Ishikawa (cell line): ENCODE results near the gene SHISAL1.

Source experiments
- CEBPB ChIP-seq: IDR thresholded peaks from 2 replicates; pipeline ENCODE4 v1.6.1; 2012
- CREB1 ChIP-seq: IDR thresholded peaks from 2 replicates; pipeline ENCODE4 v1.6.1; 2012; ENCODE audit warnings: low read depth
- EGR1 ChIP-seq: IDR thresholded peaks from 2 replicates; pipeline ENCODE4 v1.6.1; 2012
- EP300 ChIP-seq: IDR thresholded peaks from 2 replicates; pipeline ENCODE4 v1.6.1; 2012; ENCODE audit warnings: borderline replicate concordance
- FOXM1 ChIP-seq: IDR thresholded peaks from 2 replicates; pipeline ENCODE4 v1.6.1; 2012; ENCODE audit warnings: low read depth, borderline replicate concordance
- MAX ChIP-seq: IDR thresholded peaks from 2 replicates; pipeline ENCODE4 v1.6.1; 2012
- NFIC ChIP-seq: IDR thresholded peaks from 2 replicates; pipeline ENCODE4 v1.6.1; 2012
- RAD21 ChIP-seq: IDR thresholded peaks from 2 replicates; pipeline ENCODE4 v1.6.1; 2012; ENCODE audit warnings: low read depth
- REST ChIP-seq: IDR thresholded peaks from 2 replicates; pipeline ENCODE4 v1.6.1; 2012; ENCODE audit warnings: low read depth, mild to moderate bottlenecking
- TAF1 ChIP-seq: IDR thresholded peaks from 2 replicates; pipeline ENCODE4 v1.6.1; 2012; ENCODE audit warnings: low read depth, mild to moderate bottlenecking
- TCF12 ChIP-seq: IDR thresholded peaks from 2 replicates; pipeline ENCODE4 v1.6.1; 2012; ENCODE audit warnings: low read depth
- TEAD4 ChIP-seq: IDR thresholded peaks from 2 replicates; pipeline ENCODE4 v1.6.1; 2012
- USF1 ChIP-seq: IDR thresholded peaks from 2 replicates; pipeline ENCODE4 v1.6.1; 2012
- YY1 ChIP-seq: IDR thresholded peaks from 2 replicates; pipeline ENCODE4 v1.6.1; 2012; ENCODE audit warnings: low read depth
- ZBTB7A ChIP-seq: IDR thresholded peaks from 2 replicates; pipeline ENCODE4 v1.6.1; 2012; ENCODE audit warnings: low read depth

The SHISAL1 gene

GRCh38 chr22:44298406-44299091 lies 14.2 kb downstream of the SHISAL1 start:
- no peak for TF ChIP-seq TAF1
- TF ChIP-seq FOXM1: no peak
- TF ChIP-seq TEAD4: no peak

GRCh38 chr22:44297470-44298061 lies 15.2 kb downstream of the SHISAL1 start:
- TF ChIP-seq TAF1: no peak
- TF ChIP-seq CREB1: no peak
- no peak for TF ChIP-seq EGR1
- TF ChIP-seq FOXM1: no peak
- no peak for TF ChIP-seq TCF12
- TF ChIP-seq ZBTB7A: no peak
- TF ChIP-seq NFIC: no peak
- no peak for TF ChIP-seq TEAD4
- no peak for TF ChIP-seq MAX
- TF ChIP-seq YY1: no peak

- no peak for TF ChIP-seq CEBPB
- TF ChIP-seq ZBTB7A: no peak
- no peak for TF ChIP-seq EP300
- no peak for TF ChIP-seq TEAD4
- no peak for TF ChIP-seq FOXM1
- no peak for TF ChIP-seq TAF1
- TF ChIP-seq RAD21: no peak
- TF ChIP-seq MAX: no peak
- TF ChIP-seq YY1: no peak
- TF ChIP-seq EGR1: no peak
- no peak for TF ChIP-seq REST
- no peak for TF ChIP-seq CREB1
- no peak for TF ChIP-seq NFIC
- TF ChIP-seq USF1: no peak
- no peak for TF ChIP-seq TCF12
Measured at GRCh38 chr22:44295406-44295805, 17.3 kb downstream of the SHISAL1 start.

- TF ChIP-seq CREB1 (no peak), REST (no peak), RAD21 (no peak), CEBPB (no peak), YY1 (no peak), ZBTB7A (no peak), USF1 (no peak), EGR1 (no peak), TCF12 (no peak), TEAD4 (no peak)
Measured at GRCh38 chr22:44293876-44294275, 18.9 kb downstream of the SHISAL1 start.

- TF ChIP-seq TEAD4 (no peak), RAD21 (no peak), TCF12 (no peak), EGR1 (no peak), MAX (no peak), REST (no peak), FOXM1 (no peak), USF1 (no peak)
Measured at GRCh38 chr22:44293034-44293433, 19.7 kb downstream of the SHISAL1 start.
